HT1080 (cell line): ENCODE data around the gene TMEM61. TPM values are rescaled to one million over a fixed set of nuclear protein-coding genes. Genes with fewer than 3 reads are reported as not detected.
"Not testable (repeated sequence)": the region's sequence is repeated elsewhere in the genome, so short reads cannot be mapped to it uniquely, and the experiment has no call there.

Experiments used
- DNase-seq: peaks from one replicate; pipeline ENCODE4 v3.0.0-alpha.2; 2015; ENCODE audit warnings: low read depth
- total RNA-seq: library from RNA; depleted of rRNA; stranded (reverse); fragments of >200 nt; shearing (Covaris generic); gene quantifications from 2 replicates; pipeline ENCODE4 v1.2.3, GENCODE V29; 2014

TMEM61 gene
- total RNA-seq, 1 experiment from 2014 or later: not detected

DNA sequence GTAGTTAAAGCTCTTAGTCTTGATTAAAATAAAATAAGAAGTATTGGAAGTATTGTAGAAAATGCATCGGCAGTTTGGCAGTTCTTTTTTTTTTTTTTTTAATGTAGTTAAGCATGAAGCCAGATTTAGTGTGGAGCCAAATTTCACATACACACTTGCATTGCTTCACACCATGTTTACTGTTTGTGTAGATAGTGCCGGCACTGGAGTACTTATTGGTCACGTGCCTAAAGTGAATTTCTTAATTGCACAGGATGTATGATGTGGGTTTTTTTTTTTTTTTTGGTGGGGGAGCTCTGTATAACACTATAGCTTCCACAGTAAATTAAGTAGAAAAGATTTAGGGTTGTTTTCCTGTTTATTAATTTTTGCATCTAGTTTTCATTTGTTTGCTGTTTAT, 21.2 kb upstream of the TMEM61 start:
- DNase-seq: no peak

DNA sequence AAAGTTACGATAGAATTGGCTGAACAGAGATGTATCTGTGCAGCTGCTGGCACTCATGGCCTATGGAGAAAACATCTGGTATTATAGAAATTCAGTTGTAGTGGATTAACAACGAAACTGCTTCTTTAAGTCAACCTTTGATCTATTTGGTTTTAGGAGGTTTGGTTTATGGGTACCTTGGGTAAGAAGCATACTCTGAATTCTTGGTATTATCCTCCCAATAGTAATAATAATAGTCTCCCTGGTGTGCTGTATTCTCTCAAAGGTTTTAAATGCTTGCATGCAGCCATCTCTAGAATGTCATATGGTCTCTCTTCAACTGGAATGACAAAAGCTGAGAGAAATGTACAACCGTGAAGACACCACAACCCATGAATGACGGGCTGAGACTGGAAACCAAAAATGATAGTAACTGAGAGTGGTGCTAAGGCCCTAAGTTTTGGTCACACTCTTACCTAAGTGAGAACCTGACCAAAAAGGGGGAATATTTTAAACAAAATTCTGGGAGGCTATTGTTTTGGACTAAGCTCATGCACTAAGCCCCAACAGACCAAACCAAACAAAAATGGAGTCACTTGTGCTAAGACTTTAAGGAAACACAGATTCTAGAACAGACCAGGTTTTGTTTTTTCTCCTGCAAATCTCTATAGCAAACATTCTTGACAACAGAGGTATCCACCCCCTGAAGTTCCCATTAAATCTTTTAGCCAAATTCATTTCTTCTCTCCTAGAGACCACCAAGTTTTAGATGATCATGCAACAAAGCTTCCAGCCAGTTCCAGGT, 17.6 kb upstream of the TMEM61 start:
- no peak for DNase-seq

DNA sequence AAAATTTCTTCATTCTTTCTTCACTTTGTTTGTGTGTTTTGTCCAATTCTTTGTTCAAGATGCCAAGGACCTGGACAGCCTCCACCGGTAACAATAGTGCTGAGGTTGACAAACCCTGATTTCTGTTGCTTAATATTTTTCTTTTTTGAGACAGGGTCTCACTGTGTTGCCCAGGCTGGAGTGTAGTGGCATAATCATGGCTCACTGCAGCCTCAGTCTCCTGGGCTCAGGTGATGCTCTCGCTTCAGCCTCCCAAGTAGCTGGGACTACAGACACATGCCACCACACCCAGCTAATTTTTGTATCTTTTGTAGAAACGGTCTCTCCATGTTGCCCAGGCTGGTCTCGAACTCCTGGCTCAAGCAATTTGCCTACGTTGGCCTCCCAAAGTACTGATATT, 16.6 kb upstream of the TMEM61 start:
- DNase-seq: not testable (repeated sequence)

DNA sequence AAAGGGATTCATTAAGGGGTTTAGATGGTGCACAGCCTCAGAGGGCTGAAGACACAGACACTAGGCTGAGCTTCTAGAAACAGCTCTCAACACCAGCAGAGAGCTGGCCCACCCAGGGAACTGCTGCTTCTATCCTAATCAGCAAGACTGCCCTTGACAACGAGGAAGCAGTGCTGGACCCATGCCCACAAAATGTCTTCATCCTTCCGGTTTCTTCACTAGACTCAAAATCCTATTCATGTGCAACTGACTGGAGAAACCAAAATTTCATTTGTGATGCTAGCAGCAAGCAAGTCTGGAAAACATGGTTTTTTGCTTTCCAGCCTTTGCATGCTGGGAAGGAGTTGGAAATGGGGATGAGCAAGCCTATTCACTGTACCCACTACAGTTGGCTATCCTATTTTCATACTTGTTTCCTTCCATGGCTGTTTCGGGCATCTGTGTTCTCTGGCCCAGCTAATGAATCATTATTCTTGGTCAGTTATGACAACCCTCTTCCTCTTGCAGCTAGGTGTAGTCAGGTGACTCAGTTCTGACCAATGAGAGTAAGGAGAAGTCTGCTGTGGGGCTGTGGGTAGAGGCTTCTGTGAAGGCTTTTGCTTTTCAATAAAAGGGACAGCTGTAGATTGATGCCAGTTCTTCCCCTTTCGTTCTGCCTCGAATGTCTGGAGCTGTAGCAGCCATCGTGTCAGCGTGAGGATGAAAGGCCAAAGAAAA, 14.6 kb upstream of the TMEM61 start:
- DNase-seq: peak; percentile 65

DNA sequence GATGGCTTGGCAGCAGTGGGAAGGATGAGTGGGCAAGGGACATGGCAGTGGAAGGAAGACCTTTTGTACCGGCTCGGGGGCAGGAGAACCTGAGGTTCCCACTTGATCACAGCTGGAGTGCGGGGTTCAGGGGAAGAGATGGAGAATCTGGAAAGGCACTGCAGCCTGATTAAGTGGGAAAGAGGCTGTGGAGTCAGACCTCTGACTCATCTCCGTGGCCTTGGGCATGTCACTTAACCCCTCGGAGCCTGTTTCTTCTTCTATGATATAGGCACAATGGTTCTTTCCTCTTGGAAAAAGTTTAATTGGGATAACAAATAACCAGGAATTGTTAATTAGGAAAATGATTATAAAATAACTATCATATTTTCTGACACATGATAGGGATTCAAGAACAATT, 13.1 kb upstream of the TMEM61 start:
- DNase-seq: peak; percentile 60

DNA sequence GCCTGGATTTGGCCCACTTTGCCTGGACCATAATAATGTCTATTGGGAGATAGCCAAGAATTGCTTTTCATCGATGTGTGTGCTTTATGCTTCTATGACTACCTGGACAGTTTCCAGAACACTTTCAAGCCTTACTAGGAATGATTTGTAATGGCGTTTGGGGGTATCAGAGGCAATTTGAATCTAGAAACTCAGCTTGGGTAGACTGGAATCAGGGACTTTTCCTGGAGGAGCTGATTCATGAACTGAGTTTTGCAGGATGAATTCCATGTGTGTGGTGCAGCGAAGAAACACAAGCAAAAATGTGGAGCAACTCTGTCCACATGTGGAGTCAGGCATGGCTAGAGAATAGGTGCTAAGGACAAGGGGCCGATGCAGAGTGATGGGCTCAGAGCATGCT, 11.9 kb upstream of the TMEM61 start:
- DNase-seq: no peak

DNA sequence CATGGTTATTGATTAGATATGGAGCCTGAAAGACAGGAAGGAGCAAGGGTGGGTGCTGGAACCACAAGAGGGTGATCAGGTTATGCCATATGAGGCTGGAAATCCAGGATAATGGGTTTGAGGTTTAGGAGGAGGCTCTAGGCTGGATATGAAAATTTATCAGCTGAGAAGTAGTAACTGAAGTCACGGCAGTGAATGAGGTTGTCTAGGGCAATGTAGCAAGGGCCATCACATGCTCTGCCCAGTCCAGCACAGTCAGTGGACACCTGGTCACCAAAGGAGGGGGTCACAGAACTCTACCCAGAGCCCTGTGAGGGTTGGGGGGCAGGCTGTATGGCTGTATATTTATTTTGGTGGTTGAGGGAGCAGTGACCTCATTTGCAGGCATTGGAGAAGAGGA, 10.5 kb upstream of the TMEM61 start:
- no peak for DNase-seq

DNA sequence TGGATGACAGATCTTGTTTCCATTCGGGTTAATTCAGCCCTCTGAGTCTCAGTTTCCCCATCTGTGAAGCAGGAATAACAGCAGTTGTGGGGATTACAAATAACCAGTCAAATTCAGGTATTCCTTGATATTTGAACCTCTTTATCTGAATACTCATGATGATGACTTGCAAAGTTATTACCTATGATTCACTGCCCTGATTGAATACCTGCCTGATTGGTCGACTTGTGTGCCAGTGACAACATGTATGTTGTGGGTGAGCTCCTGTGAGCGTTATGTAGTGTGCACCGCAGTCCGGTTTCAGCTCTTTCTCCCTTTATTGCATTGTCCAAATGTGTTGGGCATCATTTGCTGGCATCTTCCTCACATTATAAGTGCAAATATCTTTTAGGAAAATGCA, 9.5 kb upstream of the TMEM61 start:
- no peak for DNase-seq

DNA sequence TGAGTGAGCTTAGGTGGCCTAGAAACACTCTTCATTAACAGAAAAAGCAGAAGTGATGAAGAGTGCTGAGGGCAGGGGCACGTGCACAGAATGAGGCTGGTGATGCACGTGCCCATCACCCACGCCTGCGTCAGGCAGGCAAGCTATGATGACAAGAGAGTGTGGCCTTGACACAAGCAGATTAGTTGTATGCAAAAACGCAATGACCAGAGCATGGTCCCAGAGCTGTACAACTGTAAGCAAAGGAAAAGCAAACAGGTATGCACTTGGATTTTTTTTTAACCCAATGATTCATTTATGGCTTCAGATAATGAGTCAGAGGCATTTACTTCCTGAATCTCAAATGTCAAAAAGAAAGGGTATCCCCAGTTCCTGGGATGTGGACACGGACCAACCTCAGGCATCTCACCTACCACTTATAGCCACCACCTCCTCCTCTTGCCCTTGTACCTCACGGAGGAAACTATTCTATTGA, 9.1 kb upstream of the TMEM61 start:
- peak; percentile 95 for DNase-seq

DNA sequence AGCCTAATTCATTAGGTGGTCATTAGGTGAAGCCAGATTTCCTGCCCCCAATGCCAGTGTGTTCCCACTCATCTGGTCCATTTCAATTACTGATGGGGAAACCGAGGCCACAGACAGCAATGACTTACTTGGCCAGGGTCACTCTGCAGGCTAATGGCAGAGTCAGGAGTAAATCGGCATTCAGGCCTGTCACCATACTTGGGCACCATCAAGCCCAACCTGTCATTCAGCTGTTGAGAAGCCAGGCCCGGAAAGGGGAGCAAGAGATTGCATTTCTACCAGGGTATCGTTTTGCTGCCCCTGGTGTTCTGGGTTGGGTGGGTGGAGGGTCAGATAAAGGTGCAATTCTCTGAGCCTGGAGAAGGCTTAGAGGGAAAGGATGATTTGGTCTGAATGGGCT, 8.0 kb upstream of the TMEM61 start:
- no peak for DNase-seq

DNA sequence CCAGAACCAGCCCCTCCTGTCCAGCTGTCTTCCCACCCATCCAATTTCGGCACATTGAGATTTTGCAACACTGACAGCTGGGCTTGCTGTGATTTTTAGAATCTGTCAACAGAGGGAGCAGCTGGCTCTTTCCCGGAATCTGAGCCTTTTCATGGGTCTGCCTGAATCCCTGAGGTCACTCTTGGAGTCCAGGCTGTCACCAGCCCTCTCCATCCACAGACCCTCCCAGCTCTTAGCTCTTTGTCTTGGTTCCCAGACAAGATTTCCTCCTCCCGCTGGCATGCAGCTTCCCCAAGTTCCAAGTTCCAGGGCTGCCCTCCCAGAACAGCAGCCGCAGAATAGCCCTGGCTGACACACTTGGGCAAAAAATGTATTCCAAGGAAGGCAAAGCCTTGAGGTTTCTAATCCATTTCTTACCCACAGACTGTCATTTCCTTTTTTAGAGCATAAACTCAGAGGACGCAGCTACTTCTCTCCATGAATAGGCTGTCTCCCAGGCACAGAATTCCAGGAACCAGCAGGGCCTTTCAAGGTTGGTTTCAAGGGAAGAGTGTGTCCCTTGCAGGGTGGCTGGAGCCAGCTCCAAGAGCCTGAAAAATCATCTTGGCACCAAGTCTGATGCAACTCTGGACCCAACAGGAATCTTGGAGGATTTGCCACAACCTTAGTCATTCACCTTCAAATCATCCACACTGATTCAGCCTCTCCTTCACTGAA, 7.1 kb upstream of the TMEM61 start:
- peak; percentile 27 for DNase-seq

DNA sequence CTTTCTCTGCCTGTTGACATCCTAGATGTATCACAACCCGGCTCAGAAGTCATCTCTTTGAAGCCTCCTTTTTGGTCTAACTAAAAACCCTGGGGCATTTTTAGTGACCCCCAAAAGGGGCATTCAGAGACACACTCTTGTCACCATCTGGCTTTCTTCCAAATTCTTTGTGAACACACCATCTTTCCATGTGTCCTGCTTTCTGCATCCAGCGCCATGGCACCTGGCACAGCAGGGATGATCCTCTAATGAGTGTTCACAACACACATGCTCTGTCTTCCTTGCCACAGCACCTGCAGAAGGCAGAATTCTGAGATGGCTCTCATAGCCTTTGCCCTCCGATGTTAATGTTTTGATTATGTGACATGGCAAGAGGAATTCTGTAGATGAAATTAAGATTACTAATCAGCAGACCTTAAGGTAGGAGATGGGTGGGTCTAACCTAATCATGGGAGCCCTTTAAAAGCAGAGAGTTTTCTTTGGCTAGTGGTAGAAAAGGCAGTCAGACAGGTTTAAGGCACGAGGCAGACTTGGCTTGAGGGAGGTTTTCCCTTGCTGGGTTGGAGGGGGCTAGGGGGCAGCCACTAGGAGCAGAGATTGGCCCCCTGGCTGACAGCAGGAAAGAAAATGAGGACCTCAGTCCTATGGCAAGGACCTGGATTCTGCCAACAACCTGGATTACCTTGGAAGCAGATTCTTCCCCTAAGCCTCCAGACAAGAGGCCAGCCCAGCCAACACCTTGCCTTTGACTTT, 4.9 kb upstream of the TMEM61 start:
- DNase-seq: no peak

DNA sequence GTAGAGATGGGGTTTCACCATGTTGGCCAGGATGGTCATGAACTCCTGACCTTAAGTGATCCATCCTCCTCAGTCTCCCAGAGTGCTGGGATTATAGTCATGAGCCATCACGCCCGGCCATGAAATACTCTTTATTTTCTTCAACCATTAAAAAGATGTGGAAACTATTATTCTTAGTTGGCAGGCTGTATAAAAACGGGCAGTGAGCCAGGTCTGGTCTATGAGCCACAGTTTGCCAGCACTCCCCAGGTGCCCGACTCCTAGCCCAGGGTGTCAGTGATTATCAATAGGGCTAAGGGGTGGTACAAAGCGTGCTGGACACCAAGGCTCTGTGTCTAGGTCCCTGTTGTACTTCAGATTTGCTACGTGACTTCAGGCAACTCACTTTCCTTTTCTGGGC, 3.7 kb upstream of the TMEM61 start:
- DNase-seq: no peak

DNA sequence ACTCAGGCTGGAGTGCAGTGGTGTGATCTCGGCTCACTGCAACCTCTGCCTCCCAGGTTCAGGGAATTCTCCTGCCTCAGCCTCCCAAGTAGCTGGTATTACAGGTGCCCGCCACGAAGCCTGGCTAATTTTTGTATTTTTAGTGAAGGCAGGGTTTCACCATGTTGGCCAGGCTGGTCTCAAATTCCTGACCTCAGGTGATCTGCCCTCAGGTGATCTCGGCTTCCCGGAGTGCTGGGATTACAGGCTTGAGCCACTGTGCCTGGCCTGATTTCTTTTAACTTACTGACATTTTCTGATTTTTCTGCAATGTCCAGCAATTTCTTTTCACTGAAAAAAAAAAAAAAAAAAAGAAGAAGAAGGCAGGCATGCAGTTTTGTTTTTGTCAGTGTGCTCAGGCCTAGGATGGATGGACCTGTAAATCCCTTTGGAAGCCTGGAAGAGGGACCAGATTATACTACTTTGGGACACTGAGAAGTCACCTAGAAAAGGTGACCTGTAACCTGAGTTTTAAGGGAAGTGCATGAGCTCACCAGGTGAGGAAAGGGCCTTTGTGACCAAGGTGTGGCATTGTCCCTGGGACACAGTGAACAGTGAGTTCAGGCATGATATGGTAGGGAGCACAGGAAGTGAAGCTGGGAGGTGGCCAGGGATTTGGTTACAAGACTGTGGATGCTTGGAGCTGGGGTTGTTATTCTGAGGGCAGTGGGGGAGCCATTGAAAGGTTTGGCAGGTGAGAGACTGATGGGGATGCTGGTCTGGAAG, 2.7 kb upstream of the TMEM61 start:
- no peak for DNase-seq

DNA sequence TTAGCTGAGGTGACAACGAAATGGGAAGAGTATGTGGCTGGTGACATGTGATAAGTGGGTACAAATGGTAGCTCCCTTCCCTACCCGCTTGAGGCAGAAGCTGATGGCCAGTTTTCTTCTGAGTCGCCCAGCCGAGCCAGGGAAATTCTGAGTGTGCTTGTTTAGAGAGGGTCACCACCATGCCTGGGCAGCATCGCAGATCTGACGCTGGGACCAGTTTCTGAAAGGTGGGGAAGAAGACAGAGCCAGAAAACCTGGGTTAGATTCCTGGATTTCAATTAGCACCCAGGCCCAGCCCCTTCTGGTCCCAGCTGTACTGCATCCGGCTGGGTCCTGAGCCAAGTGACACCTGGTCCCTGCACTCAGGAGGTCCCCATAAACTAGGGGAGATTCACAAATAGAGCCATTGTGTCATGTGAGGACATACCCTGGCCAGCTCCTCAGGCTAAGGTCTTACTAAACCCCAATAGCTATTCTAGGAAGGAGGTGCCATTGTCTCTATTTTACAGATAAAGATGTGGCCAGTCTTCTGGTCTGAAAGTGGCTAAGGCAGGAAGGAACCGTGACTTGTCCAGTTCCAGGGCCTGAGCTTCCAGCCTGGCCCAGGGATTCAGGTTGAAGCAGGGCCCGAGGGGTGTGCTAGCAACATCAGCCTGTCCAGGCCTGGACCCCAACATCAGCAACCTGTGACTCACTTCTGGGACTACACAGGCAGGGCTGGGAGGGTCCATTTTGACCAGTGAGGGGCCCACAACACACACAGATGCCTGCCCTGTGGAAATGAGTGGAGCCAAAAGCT, 1.7 kb upstream of the TMEM61 start:
- no peak for DNase-seq

DNA sequence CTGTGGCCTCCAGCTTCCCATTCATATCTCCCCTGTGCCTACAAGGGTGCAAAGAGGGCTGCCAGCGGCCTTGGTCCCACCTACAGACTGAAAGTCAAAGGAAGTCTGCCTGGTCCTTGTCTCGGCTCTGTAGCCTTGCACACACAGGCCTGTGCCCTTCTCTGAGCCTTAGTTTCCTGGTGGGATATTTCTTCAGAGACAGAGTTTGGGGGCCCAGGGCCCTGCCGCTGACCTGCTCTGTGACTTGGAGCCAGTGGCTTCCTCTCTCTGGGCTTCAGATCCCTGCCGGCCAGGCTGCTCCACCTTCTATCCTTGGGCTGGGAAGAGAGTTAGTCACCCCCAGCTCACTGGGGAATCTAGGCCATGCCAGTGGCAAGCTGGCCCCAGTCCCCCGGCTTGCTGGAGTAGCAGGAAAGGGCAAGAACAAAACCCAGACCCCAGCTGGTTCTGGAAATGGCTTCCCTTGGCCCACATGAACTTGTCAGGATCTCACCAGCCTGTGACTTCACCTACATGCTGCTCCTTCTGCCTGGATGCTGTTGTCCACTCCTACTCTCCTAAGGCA, 1.0 kb upstream of the TMEM61 start:
- no peak for DNase-seq

DNA sequence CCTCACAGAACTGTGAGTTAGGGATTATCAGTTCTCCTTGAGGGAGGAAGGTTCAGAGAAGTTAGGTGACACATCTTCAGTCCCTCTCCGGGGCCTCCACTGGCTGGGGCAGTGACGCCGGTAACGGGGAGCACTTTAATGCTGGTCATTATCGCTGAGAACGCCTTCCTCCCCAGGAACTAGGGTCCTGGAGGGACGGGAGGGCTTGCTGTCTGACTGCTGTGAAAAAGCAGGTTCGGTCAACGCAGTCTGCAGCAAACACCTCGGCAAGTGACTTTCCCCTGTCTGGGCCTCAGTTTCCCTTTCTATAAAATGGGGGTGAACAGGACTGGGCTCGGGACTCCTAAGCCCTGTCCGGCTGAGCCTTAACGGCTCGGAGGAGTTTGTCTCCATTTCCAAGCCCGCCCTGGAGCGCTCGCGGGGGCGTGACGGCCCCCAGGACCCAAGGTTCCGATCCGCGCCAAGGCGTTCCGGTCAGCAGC, 341 bp upstream of the TMEM61 start:
- DNase-seq: no peak

DNA sequence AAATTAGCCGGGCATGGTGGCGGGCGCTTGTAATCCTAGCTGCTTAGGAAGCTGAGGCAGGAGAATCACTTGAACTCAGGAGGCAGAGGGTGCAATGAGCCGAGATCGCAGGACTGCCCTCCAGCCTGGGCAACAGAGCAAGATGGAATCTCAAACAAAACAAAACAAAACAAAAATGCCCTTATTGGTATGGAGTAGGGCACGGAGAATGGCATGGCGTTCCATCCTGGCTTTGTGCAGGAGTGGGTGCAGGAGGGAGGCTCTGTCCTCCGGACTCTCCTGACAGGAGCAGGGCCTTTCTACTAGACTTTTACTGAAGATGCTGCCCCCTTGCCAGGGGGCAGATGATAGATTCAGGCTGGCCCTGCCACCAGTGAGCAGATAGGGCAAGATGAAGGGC, 1.0 kb downstream of the TMEM61 start:
- DNase-seq: no peak

DNA sequence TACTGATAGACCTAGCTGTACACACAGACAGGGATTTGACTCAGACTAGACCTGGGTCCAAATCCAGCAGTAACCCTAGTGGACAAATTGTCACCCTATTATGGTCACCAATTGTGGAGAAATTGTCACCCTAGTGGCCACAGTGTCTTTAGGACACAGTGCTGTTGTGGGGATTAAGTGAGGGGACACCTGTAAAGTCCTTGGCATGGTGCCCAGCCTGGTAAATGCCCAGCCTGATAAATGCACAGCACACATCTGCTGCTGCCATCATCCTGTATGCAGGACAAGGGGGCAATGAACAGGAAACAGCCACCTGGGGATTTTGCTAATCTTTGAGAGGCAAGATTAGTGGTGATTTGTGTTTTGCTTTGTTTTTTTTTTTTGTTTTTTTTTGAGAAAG, 2.3 kb downstream of the TMEM61 start:
- no peak for DNase-seq
